GM13976 (cell line): ENCODE measurements around the gene CNN2.
"Not testable (repeated sequence)": the region's sequence is repeated elsewhere in the genome, so short reads cannot be mapped to it uniquely, and the experiment has no call there.

Experiments used
- DNase-seq: peaks from one replicate; pipeline ENCODE4 v3.0.0; 2012; ENCODE audit warnings: low spot score
- CTCF ChIP-seq: IDR thresholded peaks from 2 replicates; pipeline ENCODE4 v1.5.1; 2012; ENCODE audit warnings: borderline replicate concordance, mild to moderate bottlenecking; ENCODE audit not compliant: insufficient read depth; ENCODE audit errors: extremely low read depth, missing control alignments, control extremely low read depth
- in situ Hi-C: fragments of 300-500 bp; cut with MboI; formaldehyde crosslinking; loops from one replicate; pipeline ENCODE4 v1.12.0; 2022; ENCODE audit warnings: low sequenced_read_pairs, mixed read lengths, inconsistent platforms; ENCODE audit not compliant: unreplicated experiment

Gene CNN2

GRCh38 chr19:1019616-1019961, 6.8 kb upstream of the CNN2 start:
- DNase-seq = no peak
- in situ Hi-C loops = no loop called here
- TF ChIP-seq CTCF = no peak

DNA sequence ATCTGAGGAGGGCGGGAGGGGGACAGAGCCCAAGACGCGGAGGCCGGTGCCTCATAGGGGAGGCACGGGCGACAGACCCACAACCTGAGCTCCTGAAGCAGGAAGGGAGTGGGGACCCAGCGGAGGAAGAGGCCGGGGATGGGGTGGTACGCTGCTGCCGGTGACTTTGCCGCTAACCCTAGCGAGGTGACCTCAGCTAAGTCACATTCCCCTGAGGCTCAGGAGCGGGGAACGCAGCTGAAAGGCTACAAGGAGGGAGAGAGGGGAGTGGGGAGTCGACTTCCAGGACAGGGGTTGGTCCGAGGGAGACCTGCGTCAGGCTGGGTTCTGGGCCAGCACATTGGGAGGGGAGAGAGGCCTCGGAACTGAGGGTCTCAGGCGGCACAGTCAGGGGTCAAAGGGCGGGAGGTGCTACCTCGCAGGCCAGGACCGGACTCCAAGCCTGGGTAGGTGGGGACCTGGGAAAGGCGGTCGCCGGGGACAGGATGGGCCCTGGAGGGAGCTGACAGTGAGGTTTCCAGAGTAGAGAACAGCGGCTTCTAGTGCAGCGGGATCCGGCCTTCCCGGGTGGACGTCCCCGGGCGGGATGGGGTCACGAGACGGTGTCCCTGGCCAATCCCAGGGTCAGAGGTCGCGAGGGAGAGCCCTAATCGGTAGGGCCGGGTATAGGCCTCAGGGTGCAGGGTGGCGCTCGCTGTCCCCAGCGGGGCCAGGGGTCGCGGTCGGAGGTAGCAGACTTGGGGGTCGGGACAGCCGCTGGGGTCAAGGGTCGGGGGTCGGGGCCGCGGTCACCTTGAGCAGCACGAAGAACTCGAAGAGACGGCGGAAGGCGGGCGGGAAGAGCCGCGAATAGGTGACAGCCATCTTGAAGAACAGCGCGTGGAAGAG, 6.2 kb upstream of the CNN2 start:
- no peak for DNase-seq
- TF ChIP-seq CTCF = no peak
- in situ Hi-C loops = no loop called here

- DNase-seq = peak; percentile 98
- in situ Hi-C loops = no loop called here
- no peak for TF ChIP-seq CTCF
Observed at GRCh38 chr19:1020868-1021425, 5.5 kb upstream of the CNN2 start, which contains the start of gene TMEM259. Gene TMEM259, minus strand, starts transcription at chr19:1021123. Its CDS starts 127 bp downstream, at chr19:1020996.

DNA sequence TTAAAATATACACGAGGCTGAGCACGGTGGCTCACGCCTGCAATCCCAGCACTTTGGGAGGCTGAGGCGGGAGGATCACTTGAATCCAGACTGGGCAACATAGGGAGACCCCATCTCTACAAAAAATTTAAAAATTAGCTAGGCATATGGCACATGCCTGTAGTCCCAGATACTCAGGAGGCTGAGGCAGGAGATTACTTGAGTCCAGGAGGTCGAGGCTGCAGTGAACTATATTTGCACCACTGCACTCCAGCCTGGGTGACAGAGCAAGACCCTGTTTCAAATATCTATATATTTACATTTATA, 2.6 kb upstream of the CNN2 start:
- DNase-seq, in situ Hi-C loops: not testable (repeated sequence)

DNA sequence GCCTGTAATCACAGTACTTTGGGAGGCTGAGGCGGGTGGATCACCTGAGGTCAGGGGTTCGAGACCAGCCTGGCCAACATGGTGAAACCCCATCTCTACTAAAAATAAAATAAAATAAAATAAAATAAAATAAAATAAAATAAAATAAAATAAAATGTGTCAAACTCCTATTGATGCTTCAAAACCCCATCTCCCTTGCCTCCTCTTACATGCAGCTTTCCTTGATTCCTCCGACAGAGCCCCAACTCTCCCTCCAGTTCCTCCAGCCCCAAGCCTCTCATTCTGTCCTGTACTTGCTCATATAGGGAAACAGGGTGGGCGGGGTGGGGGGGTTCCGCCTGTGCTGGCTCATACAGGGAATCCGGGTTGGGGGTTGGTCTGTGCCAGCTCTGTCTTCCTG, 1.3 kb upstream of the CNN2 start:
- in situ Hi-C loops, DNase-seq: not testable (repeated sequence)

DNA sequence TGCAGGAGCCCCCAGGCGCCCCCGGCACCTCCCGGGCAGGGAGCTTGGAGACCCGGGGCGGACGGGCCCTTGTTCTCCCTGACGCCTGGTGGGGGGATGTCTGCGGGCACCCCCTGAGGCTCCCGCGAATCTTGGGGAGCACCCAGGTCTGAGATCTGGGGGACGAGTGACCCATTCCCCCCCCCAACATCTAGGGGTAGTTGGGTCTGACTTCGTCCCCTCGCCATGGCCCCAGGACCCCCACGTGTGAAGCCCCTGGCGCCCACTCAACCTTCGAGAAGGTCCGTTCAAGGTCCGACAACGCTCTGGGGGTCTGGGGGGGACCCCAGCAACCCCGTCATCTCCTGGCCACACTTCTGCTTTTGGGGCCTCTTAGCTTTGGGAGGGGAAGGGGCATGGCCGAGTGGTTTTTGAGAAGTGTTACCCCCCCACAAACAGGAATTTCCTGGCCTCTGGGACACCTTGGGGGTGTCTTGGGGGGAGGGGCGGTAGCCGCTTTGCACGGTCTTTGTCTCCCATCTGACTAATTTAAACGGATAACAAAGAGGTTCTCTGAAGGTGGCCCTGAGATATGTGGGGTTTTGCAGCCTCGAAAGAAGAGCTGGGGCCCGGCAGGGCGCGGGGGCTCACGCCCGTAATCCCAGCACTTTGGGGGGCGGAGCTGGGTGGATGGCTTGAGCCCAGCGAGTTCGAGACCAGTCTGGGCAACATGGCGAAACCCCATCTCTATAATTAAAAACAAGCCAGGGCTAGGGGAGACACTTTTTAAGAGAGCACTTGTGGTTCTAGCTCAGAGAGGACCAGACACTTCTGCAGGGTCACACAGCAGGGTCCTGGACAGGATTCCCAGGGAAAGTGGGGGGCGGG, 608 bp downstream of the CNN2 start:
- no peak for TF ChIP-seq CTCF
- DNase-seq = no peak
- in situ Hi-C loops = no loop called here

DNA sequence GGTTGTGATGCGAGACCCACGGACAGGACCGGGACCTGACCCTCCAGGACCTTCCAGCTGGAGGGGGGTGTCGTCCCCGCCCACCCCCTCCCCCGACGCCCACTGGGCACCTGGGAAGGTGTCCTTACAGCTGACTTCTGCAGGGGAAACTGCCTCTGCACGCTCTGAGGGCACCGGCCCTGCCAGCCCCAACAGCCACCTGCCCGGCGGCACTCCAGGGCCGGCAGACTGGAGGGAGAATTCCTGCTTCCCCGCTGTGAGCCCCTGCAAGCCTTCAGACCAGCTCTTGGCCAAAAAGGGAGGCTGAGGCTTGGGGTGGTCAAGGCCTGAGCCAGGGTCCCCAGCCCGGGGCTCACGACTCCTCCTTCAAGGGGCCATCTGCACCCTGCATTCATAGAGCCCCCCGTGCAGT, 1.2 kb downstream of the CNN2 start:
- TF ChIP-seq CTCF = no peak
- DNase-seq = no peak
- in situ Hi-C loops = no loop called here
